Keratinocyte (primary cell): ENCODE measurements around the gene ZNF57. TPM values are rescaled to one million over a fixed set of nuclear protein-coding genes. Genes with fewer than 3 reads are reported as not detected.

ENCODE experiments used
- DNase-seq: peaks from one replicate; pipeline ENCODE4 v3.0.0-alpha.2; 2011; ENCODE audit warnings: low read depth, missing footprints, low spot score
- FAIRE-seq: peaks from 2 replicates; lab custom pipeline; 2011; peaks lifted over from hg19 to GRCh38; lab: Jason Lieb, UNC
- H2AFZ ChIP-seq: 2 replicates; pipeline ENCODE4 v1.6.0; 2012; ENCODE audit warnings: low read length, control low read depth, inconsistent platforms; ENCODE audit not compliant: control insufficient read depth
- H3K27ac ChIP-seq: 2 replicates; pipeline ENCODE4 v1.5.1; 2011; ENCODE audit warnings: low read length; ENCODE audit not compliant: control insufficient read depth, insufficient read depth
- H3K27me3 ChIP-seq: 3 replicates; pipeline ENCODE4 v1.6.0; 2011; ENCODE audit warnings: low read length; ENCODE audit not compliant: control insufficient read depth, insufficient read depth; ENCODE audit errors: extremely low read depth
- H3K36me3 ChIP-seq, 2 experiments: 2 replicates in 1 of 2; 3 replicates in 1 of 2; pipeline ENCODE4 v1.5.1; 2011; ENCODE audit warnings: low read length in 2 of 2, mild to moderate bottlenecking in 1 of 2; ENCODE audit not compliant: control insufficient read depth in 2 of 2, insufficient read depth in 2 of 2; ENCODE audit errors: extremely low read depth in 1 of 2
- H3K4me1 ChIP-seq: 3 replicates; pipeline ENCODE4 v1.5.1; 2011; ENCODE audit warnings: low read length; ENCODE audit not compliant: control insufficient read depth, insufficient read depth; ENCODE audit errors: extremely low read depth
- H3K4me2 ChIP-seq: 3 replicates; pipeline ENCODE4 v1.6.0; 2011; ENCODE audit warnings: low read depth, low read length; ENCODE audit not compliant: control insufficient read depth, insufficient read depth; ENCODE audit errors: extremely low read depth
- H3K4me3 ChIP-seq, 3 experiments: fragments of 200-600 bp in 1 of 3; sonication (generic) in 1 of 3; 2 replicates in 2 of 3; 3 replicates in 1 of 3; pipeline ENCODE4 v1.5.1; 2011 to 2016; ENCODE audit warnings: low read length in 3 of 3, mild to moderate bottlenecking in 3 of 3, control low read depth in 2 of 3, inconsistent platforms in 1 of 3, low read depth in 1 of 3, mixed read lengths in 1 of 3, mixed run types in 1 of 3, moderate library complexity in 1 of 3; ENCODE audit not compliant: control insufficient read depth in 2 of 3, insufficient read depth in 2 of 3; ENCODE audit errors: extremely low read depth in 1 of 3
- H3K79me2 ChIP-seq: 2 replicates; pipeline ENCODE4 v1.6.0; 2012; ENCODE audit warnings: low read length; ENCODE audit not compliant: control insufficient read depth, insufficient read depth
- H3K9ac ChIP-seq: 3 replicates; pipeline ENCODE4 v1.6.0; 2011; ENCODE audit warnings: low read length; ENCODE audit not compliant: control insufficient read depth, insufficient read depth; ENCODE audit errors: extremely low read depth
- H3K9me1 ChIP-seq: 3 replicates; pipeline ENCODE4 v1.6.0; 2011; ENCODE audit warnings: low read length; ENCODE audit not compliant: control insufficient read depth, insufficient read depth; ENCODE audit errors: extremely low read depth
- H3K9me3 ChIP-seq: 2 replicates; pipeline ENCODE4 v1.5.1; 2012; ENCODE audit warnings: low read depth, low read length; ENCODE audit not compliant: control insufficient read depth
- H4K20me1 ChIP-seq: 3 replicates; pipeline ENCODE4 v1.6.0; 2011; ENCODE audit warnings: low read length; ENCODE audit not compliant: control insufficient read depth, insufficient read depth; ENCODE audit errors: extremely low read depth
- EZH2 ChIP-seq: IDR thresholded peaks from one replicate; pipeline ENCODE4 v1.6.1; 2012; ENCODE audit warnings: inconsistent platforms, mild to moderate bottlenecking, low read length, moderate library complexity
- dilution Hi-C: fragments of 300-500 bp; cut with MboI; formaldehyde crosslinking; loops from one replicate; pipeline ENCODE4 v1.7.0; 2020; ENCODE audit warnings: low sequenced_read_pairs; ENCODE audit not compliant: extremely low pct_ligation_motif_present
- polyA plus RNA-seq, 5 experiments: library from polyadenylated mRNA; depleted of rRNA in 3 of 5; stranded (reverse) in 3 of 5; stranded (forward) in 1 of 5; unstranded in 1 of 5; fragments of >200 nt; gene quantifications; 1 replicate in 1 of 5; 2 replicates in 3 of 5; 3 replicates in 1 of 5; pipeline versions ENCODE4 v1.2.1 to v1.2.3, GENCODE V29; 2011 to 2012; ENCODE audit warnings: missing spikeins in 2 of 5, low read depth in 1 of 5, low replicate concordance in 1 of 5
- TF ChIP-seq, protein P1 (sequence below), 3 experiments: IDR thresholded peaks in 1 of 3; conservative IDR thresholded peaks in 1 of 3; optimal IDR thresholded peaks in 1 of 3; 2 replicates in 2 of 3; 3 replicates in 1 of 3; pipeline versions ENCODE3 to v1.5.1; 2011; ENCODE audit warnings: low read length in 3 of 3, mild to moderate bottlenecking in 3 of 3, moderate library complexity in 2 of 3, control low read depth in 1 of 3, inconsistent platforms in 1 of 3; ENCODE audit not compliant: insufficient read depth in 2 of 3; ENCODE audit errors: extremely low read depth in 1 of 3

The ZNF57 gene
- polyA plus RNA-seq, 1 donor (not counting 4 experiments of a cell fraction or from before 2014, with no cell fraction given): 9.7 TPM

DNA sequence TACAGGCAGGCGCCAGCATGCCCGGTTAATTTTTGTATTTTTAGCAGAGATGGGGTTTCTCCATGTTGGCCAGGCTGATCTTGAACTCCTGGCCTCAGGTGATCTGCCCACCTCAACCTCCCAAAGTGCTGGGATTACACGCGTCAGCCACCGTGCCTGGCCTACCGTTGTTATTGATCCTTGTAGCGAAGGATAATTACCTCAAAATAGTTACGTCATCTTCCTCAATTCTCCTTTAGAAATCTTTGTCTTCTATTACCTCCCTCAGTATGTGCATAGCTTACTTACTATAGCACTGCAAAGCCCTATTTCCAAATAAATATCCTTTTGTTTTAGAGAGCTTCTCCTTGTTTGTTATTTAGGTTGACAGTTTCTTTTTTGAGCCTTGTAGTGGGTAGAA, 67.2 kb downstream of the ZNF57 start:
- Histone ChIP-seq H3K4me2 (no peak overlapping the region), H2AFZ (no peak overlapping the region), H3K79me2 (no peaks in the 10 kb centered on the region), H3K4me1 (no peaks in the 10 kb centered on the region), H3K27ac (no peak overlapping the region), H4K20me1 (no peaks in the 10 kb centered on the region), H3K9ac (no peak overlapping the region), H3K36me3 (no peaks in the 10 kb centered on the region), H3K9me1 (no peaks in the 10 kb centered on the region), H3K4me3 (no peak overlapping the region), H3K27me3 (no peaks in the 10 kb centered on the region), H3K9me3 (no peaks in the 10 kb centered on the region)
- TF ChIP-seq EZH2: no peak
- TF ChIP-seq, protein P1, sequence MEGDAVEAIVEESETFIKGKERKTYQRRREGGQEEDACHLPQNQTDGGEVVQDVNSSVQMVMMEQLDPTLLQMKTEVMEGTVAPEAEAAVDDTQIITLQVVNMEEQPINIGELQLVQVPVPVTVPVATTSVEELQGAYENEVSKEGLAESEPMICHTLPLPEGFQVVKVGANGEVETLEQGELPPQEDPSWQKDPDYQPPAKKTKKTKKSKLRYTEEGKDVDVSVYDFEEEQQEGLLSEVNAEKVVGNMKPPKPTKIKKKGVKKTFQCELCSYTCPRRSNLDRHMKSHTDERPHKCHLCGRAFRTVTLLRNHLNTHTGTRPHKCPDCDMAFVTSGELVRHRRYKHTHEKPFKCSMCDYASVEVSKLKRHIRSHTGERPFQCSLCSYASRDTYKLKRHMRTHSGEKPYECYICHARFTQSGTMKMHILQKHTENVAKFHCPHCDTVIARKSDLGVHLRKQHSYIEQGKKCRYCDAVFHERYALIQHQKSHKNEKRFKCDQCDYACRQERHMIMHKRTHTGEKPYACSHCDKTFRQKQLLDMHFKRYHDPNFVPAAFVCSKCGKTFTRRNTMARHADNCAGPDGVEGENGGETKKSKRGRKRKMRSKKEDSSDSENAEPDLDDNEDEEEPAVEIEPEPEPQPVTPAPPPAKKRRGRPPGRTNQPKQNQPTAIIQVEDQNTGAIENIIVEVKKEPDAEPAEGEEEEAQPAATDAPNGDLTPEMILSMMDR (optimal IDR thresholded peaks at IDR 0.05 in 1 of 3, IDR thresholded peaks at IDR 0.05 in 1 of 3, conservative IDR thresholded peaks at IDR 0.05 in 1 of 3; ENCODE audit: extremely low read depth in 1 of 3, insufficient read depth in 2 of 3, low read length in 3 of 3): no peak
- DNase-seq (no peak), FAIRE-seq (no peak)
- dilution Hi-C loops: no loop called here

Other genes with a start within 250 kb of the ZNF57 start
- 0.01 to 0.11 TPM (median 0.06 TPM) in 3 replicates for gene GNG7, start 198.2 kb upstream of the ZNF57 start, polyA plus RNA-seq
- gene DIRAS1, start 179.6 kb upstream of the ZNF57 start, polyA plus RNA-seq: 0.10 to 2.2 TPM (median 0.34 TPM) in 3 replicates
- gene SLC39A3, start 160.9 kb upstream of the ZNF57 start, polyA plus RNA-seq: 26.2 to 40.0 TPM (median 28.1 TPM) in 3 replicates
- 34.2 to 70.8 TPM (median 36.1 TPM) in 3 replicates for gene SGTA, start 117.7 kb upstream of the ZNF57 start, polyA plus RNA-seq
- 62.0 to 75.7 TPM (median 69.9 TPM) in 3 replicates for gene THOP1, start 115.4 kb upstream of the ZNF57 start, polyA plus RNA-seq
- gene ZNF554, start 81.1 kb upstream of the ZNF57 start, polyA plus RNA-seq: 2.2 to 3.0 TPM (median 2.7 TPM) in 3 replicates
- 3.3 to 4.3 TPM (median 3.9 TPM) in 3 replicates for gene ZNF555, start 59.5 kb upstream of the ZNF57 start, polyA plus RNA-seq
- gene ZNF556, start 33.6 kb upstream of the ZNF57 start, polyA plus RNA-seq: 0.01 to 0.05 TPM in 2 of 3 replicates, not detected in the other
- 4.7 to 6.0 TPM (median 5.2 TPM) in 3 replicates for gene ZNF77, start 44.0 kb downstream of the ZNF57 start, polyA plus RNA-seq
- gene TLE6, start 76.6 kb downstream of the ZNF57 start, polyA plus RNA-seq: 0.41 to 1.2 TPM (median 0.43 TPM) in 3 replicates
- gene TLE2, start 128.4 kb downstream of the ZNF57 start, polyA plus RNA-seq: 0.70 to 1.0 TPM (median 0.88 TPM) in 3 replicates
- 249 to 337 TPM (median 316 TPM) in 3 replicates for gene TLE5, start 161.6 kb downstream of the ZNF57 start, polyA plus RNA-seq
- gene GNA11, start 193.4 kb downstream of the ZNF57 start, polyA plus RNA-seq: 12.7 to 47.8 TPM (median 17.6 TPM) in 3 replicates
- gene GNA15, start 235.1 kb downstream of the ZNF57 start, polyA plus RNA-seq: 60.0 to 77.0 TPM (median 71.9 TPM) in 3 replicates